HG03558 (cell line): ENCODE measurements around the gene UBE2N.
A peak's percentile ranks its signal among the peaks of the same experiment; 100 is the strongest.
"Not testable (repeated sequence)": the region's sequence is repeated elsewhere in the genome, so short reads cannot be mapped to it uniquely, and the experiment has no call there.

Source experiments
- ATAC-seq: cut with Tn5 transposase; IDR thresholded peaks from one replicate; pipeline ENCODE4 v1.9.1; 2021; ENCODE audit warnings: moderate number of reproducible peaks; ENCODE audit not compliant: unreplicated experiment; ENCODE audit errors: extremely low read depth

The UBE2N gene

DNA sequence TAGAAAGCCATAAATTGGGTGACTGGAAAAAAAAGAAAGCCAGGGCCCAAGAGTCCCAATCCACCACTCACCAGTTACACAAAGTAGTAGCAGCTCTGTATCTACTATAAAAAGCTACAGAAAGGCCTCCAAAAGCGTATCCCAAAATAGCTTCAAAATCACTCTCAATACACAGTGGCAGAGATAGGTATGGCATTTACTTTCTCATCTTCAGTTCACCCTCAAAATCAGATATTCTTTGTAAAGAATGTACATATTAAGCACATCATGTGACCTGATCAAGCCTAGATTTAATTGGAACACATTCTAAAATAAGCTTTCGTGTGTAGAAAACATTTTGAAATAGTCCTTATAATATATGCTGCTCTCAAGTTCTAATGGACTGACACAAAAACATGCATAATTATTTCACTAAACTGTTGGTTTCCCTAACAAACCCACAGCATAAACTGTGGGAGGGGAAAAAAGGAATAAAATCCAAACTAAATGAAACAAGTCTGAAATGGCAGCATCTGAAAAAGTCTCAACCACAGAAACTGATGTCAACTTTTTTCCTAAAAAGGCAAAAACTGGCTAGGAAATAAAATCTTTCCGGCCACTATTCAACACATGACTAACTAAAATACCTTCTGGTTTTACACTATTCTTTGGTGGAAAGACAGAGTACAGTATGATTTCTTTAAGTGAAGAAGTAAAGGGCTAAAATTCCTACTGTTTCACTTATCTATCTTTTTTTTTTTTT lies 25.9 kb downstream of the UBE2N start:
- ATAC-seq: no peak

DNA sequence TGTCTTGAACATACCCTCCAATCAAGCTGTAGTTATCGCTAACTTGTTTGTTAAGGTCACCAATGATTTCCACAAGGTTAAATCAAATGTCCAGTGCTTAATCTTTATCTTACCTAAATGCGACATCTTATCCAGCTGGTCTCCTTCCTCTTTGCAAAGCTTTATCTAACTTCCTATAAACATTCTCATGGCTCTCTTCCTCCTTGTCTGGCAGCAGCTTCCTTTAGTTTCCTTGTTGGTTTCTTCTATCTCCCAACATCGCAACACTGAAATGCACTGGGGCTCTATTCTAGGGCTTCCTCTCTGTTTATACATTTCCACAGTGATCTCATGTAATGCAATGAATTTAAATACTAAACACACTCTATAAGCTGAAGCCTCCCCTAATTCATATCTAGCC lies 28.7 kb downstream of the UBE2N start:
- ATAC-seq: no peak

DNA sequence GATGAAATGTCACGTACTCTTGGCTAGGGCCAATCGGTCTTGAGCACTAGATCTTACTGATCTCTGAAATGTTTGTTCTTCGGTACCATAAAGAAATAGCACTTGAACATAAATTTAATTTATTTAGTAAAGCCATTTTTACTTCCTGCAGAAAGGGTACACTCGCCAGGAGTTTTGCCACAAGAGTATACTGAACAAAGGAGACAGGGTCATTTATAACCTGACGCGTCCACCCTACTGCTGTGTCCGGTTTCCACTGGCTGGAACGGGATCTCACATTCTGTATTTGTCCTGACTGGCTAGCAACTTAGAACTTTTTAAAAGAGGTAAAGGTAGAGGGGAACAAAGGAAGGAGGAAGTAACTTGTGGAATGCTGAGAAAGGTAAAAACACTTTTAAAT lies 29.4 kb downstream of the UBE2N start:
- ATAC-seq: not testable (repeated sequence)

DNA sequence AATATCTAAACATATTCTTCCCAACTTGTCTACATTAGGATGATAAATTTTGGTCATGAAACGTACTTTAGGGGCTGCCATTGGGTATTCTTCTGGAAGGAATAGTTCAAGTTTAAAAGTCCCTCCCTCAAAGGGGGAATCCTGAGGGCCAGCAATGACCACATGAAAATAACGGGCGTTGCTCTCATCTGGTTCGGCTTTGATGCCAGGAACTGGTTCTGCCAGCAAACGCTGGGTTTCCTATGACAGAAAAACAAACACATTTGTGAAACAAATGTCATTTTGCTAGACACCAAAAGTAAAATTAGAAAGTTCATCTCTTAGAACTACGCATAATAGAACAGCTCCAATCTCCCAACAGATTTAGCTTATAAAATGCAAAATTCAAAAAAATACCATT lies 30.7 kb downstream of the UBE2N start:
- not testable (repeated sequence) for ATAC-seq

DNA sequence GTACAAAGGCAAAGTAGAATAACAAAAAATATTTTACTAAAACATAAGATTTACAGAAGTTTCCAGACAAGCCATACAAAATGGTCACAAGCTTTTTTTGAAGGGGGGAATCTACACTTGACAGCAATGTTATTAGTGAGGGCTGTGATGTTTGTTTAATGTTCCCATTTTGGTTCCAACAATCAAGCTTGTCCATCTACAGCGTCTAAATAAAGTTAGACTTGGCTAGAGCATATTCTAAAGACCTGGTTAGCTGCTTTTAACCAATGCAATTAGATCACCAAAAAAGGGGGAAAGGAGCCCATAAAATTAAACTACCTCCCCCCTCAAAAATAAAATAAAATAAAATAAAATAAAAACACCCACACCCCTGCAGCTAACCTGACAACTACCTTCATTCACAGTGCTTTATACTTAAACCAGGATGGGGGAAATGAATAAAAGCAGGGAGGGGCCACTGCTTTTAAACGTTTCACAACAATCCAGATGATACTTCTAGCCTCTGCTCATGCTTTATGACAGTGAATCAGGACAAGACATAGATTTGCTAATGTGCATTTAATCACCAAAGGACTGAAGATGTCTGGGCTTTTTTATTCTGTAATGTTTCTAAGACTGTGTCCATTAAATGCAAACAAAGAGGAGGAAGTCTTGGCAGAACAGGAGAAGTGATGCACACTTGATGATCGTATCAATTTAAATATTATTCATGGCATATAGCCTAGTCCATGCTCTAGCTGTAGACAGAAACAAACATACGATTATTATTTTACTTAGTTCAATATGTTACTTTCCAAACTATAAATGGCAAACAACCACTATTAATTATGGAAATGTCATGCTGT lies 32.2 kb downstream of the UBE2N start:
- ATAC-seq: not testable (repeated sequence)

DNA sequence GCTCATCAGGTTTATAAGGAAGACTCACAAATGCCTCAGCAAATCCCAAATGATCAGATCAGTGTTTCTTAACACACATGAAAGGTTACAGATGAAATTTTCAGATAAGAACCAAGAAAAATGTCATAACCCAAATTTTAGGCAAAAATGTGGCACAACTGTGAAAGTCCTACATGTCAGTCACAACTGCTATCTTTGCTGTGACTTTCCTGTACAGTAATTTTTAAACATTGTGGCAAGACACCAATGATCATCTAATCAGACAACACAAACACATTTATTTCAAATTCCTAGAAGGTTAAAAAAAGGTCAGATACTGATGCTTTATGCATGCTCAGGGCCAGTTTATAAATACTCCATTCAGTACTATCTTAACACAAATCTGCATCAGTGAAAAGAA lies 32.9 kb downstream of the UBE2N start:
- ATAC-seq: no peak

DNA sequence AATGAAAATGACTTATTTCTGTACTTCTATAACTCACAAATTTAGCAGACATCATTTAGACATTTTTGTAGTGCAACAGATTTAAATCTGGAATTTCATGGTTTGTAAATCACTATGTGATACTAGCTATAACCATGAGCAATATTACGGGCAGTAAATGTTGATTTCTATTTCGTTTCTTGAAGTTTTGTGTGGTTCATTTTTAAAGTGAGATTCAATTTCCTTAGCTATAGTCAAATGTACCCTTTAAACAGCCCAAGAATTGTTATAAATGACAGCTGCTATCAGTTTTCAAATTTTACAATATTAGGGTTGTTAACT lies 33.8 kb downstream of the UBE2N start:
- ATAC-seq: no peak

DNA sequence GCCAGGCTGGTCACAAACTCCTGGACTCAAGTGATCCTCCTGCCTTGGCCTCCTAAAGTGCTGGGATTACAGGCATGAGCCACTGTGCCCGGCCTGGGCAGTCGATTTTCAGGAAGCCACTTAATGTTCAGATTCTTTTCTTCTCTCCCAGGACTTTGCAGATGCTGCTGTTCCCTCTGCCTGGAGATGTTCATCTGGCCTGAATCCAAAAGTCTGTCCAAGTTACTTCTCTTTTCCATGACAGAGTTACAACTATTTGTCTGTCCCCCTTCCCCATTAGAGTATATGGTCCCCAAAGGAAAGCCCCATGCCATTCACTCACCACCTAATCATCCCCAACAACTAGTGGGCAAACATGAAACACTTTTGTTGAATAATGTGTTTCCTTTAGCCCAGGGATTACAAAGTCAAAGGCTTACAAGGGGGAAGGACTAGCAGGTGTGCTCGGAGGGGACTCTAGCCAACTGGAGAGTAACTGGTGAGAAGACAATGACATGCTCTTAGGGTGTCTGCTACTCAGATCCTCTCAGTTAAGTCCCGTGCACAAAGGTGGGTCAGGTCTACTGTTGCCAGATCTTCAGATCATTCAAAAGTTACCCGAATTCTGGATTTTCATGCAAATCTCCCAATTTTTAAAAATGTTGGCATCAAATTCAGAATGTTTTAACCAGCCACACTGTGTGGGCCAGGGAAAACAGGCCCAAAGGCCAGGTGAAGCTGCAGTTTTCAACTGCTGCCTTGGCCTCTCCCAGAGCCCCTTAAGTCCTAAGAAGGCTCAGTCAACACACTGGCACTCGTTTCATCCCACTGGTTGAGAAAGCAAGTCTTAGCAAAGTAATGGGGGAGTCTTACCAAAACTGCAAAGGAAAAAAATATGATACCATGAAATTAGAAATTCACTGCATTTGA lies 34.4 kb downstream of the UBE2N start:
- no peak for ATAC-seq

DNA sequence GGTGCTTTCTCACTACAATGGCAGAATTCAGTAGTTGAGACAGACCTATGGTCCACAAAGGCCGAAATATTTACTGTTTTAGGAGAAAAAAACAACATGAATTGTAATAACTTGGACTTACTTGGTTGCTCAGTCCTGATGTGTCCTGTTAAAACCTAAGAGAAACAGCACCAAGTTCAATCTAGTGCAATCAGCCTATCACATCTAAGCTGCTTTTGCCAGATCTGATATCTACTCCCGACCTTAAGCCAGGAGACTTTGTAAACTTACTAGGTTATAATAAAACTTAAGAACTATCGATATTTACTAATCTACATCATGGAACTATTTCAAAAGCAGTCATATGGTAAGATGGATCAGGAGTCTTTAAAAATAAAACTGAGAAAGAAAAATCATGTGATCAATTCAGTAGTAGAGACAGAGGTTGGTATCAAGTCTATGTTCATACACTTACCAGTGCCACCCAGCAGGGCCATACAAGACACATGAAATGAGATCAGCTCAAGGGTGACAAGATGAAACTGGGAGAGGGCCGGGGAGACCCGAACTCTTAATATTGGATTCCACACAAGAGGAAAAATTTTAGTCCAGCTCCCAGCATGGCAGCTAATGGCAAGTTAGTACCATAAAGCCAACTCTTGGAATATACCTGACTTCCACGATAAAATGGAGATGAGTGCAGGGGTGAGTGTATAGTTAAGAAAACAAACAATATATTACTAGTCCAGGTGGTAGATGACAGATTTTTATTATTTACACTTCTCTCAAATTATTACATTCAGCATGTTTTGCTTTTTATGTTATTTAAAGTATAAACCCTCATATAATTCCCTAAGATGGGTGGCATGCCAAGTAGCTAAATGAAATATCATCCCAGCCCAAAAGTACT lies 36.5 kb downstream of the UBE2N start:
- no peak for ATAC-seq

DNA sequence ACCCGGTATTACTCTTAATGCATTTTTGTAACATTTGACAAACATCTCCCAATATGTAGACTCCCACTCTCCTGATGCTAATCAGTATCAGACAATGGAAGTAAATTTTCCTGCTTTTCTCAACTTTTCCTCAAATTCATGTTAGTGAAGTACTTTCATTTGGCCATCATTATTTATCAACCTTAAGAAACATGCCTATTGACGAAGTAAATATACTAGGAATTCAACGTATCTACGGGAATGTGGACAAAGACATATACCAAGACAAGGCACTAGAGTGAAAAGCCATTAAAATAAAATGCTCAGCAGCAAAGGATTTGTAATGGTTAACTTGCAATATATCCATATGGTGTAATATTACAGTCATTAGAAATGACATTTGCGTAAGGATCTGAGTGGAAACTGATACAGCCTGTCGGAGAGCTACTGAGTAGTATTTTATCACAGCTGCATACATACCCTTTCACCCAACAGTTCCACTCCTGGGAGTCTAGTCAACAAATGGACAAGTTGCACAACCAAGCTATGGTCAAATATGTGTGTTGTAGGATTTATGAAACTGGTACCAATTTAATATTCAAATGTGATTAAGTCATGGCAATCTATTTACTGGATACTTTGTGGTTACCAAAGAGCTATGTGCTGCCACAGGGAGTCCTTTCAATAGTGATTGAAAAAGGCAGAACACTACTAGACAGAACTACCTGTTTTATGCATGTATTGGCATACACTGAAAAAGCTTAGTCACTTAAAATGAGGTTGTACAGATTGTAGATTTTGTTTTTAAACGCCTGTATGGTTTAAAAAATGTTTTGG lies 37.6 kb downstream of the UBE2N start:
- ATAC-seq: no peak

DNA sequence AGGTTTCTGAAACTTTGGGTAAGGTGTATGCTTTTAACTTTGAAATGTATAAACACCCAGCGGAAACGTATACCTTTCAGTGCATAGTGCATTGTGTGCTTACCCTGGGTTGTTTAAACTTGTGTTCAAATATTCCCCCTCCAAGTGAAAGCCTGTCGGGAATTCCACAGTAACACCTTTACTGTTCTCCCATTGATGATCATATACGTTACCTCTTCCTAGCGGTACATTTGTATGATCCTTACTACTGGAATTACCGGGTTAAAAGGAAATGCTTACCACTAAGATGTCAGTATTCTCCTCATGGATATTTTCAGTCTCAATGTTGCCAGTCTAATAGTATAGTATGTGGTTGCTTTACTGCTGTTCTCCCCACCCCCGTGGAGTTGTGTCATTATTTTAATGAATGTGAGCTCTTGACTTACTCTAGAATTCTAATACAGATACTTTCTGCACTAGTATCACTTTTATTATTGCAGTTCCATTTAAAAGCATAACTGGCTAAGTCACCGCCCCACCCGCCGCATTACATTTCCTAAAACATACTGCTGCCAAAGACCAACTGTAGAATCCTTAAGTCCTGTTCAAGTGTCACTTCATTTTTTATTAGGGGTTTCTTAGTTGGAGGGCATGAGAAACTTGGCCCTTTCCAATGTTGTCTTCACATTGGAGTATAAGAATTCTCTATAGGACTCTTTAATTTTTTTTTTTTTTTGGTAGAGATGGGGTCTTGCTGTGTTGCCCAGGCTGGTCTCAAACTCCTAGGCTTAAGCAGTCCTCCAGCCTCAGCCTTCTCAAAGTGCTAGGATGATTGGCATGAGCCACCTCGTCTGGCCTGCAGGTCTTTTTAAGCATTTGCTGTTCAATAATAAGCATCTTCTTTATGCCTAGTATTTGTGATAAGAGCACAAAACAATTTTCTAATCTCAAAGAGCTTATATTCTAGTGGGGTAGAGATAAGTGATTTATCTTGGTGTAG lies 39.1 kb downstream of the UBE2N start:
- no peak for ATAC-seq

DNA sequence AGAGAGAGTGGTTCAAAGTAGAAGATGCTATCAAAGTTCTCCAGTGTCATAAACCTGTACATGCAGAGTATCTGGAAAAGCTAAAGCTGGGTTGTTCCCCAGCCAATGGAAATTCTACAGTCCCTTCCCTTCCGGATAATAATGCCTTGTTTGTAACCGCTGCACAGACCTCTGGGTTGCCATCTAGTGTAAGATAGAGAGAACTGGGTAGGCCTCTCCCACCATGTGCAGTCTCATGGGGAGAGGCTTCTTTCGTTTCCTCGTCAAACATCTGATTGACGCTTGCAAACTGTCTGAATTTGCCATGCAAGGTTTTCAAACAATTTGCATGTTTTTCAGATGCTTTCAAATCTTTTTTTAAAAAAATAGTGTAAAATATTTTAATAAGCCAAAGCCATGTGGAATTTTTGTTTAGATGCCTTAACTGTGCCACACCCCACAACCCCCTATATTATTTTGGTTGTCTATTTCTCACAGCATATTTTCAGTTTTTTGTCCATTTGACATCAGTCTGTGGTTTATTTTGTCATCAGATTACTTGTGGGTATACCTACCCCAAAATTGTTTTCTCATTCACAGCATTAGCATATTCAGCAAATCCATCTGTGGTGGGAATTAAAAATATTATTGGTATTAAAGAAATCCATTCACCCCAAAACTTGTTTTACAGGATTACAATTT lies 42.4 kb downstream of the UBE2N start:
- ATAC-seq: peak; percentile 78

DNA sequence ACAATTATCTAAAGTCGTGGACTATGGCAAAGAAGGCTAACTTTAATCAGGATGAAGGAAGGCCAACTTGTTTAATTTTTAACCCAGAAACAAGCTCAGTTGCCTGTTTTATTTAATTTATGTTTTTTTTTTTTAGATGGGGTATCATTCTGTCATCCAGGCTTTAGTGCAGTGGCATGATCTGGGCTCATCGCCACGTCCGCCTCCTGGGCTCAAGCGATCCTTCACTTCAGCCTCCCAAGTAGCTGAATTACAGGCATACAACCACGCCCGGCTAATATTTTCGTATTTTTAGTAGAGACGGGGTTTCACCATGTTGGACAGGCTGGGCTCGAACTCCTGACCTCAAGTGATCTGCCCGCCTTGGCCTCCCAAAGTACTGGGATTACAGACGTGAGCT lies 44.3 kb downstream of the UBE2N start:
- ATAC-seq: no peak

DNA sequence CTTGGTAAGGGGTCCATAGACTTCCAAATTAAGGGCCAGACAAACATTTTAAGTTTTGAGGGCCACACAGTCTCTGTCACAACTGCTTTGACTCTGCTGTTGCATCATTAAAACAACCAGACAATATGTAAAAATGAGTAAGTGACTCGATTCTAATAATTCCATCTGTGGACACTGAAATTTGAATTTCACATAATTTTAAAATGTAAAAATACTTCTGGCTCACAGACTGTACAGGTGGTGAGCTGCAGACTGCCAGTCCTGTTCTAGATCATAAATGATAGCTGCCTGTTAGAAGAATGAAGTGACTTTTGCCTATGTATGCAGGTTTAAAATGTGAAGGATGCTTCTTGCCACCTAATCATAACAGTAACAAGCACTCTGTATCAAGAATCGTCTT lies 48.3 kb downstream of the UBE2N start:
- no peak for ATAC-seq

DNA sequence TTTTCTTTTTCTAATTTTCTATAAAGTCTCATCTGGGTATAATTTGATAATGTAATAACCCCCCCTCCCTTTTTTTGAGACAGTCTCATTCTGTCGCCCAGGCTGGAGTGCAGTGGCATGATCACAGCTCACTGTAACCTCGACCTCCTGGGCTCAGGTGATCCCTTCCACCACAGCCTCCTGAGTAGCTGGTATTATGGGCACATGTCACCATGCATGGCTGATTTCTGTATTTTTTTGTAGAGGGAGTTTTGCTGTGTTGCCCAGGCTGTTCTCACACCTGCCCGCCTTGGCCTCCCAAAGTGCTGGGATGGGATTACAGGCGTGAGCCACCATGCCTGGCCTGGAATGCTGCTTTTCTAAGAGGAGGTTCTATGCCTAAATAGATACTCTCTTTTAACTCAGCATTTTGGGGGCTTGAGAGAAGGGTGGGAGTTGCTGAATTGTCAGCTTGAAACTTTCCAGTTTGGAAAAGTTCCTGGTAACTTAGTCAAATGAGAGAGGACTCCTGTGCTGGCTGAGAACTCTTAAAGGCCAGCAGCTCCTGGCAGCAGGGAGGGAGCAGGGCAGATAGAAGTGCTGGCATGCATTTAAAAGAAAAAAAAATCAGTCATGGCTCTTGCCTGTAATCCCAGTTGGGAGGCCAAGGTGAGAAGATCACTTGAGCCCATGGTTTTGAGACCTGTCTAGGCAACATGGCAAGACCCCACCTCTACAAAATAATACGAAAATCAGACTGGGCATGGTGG lies 51.0 kb downstream of the UBE2N start:
- no peak for ATAC-seq

DNA sequence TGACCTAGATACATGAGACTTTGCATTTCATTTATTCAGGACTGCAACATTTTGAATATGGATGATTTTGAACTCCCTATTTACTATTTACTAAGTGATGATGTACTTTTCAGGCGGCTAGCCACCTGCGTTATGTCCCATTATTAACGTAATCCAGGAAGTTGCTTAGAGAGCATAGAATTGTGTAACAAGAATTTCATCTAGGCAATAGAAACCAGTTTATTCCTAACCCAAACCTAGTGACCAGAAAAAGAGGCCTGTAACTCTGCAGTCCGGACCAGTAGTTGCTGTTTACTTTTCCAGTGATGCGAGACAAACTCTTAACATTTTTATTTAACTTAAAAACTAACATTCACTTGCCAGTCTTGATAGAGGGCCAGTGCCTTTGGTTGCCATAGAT lies 51.7 kb downstream of the UBE2N start:
- ATAC-seq: no peak

DNA sequence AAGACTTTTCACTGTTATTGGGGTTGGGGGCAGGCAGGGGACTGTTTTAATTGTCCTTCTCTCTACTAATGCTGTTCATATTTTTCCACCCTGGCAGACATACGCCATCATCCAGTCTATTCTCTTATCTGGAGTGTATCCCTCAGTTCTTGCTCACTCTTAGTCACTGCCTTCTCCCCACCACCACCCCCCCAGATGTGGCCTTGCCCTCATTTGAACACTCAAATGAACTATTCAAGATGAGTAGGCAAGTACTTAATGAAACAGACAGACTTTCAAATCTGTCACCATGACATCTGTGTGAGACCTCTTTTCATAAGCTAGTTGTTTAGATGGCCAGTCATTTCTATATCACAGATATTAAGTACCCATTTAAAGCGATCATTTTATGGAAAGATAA lies 54.0 kb downstream of the UBE2N start:
- ATAC-seq: no peak
